HuH-7 (cell line): ENCODE data around the gene C1orf174.

ENCODE experiments used
- DNase-seq: peaks from one replicate; pipeline ENCODE4 v3.0.0; 2011; ENCODE audit warnings: low spot score

C1orf174 gene

DNA sequence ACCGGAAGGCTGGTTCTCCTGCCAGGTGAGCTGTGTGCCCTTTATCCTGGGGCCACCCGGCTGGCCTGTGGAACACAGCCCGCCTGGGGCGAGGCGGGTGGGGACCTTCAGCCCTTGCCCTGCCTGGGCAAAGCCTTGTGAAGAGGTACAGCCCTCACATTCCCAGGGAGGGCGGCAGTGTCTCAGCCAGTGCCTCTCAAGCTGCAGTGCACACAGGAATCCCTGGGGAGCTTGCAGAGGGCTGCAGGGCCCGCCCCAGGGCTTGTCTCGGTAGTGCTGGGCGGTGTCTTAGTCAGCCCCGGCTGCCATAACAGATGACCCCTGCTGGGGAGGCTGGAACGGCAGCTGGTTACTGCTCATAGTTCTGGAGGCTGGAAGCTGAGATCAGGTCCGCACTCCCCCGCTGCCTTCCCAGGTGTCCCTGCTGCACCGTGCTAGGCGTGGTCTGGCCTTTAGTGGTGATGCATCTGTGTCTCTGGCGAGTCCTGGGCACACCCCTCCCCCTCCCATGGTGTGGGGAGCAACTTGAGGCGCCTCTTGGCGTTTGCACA is 30.2 kb downstream of the C1orf174 start:
- peak; percentile 38 for DNase-seq

DNA sequence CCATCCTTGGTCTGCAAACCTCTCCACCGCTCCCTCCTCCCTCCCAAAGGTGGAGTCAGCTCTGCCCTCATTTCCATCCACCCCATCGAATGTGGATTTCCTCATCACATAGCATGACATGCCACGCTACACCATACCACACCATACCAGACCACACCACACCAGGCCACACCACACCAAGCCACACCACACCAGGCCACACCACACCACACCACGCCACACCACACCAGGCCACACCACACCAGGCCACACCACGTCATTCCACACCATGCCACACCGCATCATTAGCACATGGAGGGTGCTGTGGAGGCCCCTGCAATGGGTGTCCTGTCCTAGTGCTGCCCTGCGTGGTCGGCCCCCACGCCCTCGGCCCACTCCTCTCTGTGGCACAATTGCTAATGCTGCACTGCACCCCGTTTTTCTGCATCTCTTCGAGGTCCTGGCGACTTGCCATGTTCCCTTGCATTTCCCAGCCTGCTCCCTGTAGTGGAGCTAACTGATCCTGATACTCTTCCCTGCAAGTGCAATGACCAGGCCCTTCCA is 31.5 kb downstream of the C1orf174 start:
- no peak for DNase-seq

- no peak for DNase-seq
These were observed 34.4 kb downstream of the C1orf174 start for GRCh38 chr1:3865606-3866160.

DNA sequence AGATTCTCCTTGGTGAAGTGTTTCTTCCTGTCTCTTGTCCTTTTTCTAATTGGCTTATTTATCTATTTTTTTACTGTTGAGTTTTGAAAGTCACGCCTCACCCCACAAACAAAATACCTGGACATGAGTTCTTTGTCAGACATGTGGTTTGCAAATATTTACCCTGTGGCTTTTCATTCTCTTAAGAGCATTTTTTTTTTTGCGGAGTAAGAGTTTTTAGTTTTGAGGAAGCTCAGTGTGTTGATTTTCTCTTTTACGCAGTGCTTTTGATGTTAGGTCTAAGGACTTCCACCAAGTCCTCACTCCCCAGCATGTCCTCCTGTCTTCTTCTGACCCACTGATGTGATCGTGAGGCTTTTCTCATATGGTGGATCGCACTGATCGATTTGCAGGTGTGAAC is 35.2 kb downstream of the C1orf174 start:
- DNase-seq, result no peak

DNA sequence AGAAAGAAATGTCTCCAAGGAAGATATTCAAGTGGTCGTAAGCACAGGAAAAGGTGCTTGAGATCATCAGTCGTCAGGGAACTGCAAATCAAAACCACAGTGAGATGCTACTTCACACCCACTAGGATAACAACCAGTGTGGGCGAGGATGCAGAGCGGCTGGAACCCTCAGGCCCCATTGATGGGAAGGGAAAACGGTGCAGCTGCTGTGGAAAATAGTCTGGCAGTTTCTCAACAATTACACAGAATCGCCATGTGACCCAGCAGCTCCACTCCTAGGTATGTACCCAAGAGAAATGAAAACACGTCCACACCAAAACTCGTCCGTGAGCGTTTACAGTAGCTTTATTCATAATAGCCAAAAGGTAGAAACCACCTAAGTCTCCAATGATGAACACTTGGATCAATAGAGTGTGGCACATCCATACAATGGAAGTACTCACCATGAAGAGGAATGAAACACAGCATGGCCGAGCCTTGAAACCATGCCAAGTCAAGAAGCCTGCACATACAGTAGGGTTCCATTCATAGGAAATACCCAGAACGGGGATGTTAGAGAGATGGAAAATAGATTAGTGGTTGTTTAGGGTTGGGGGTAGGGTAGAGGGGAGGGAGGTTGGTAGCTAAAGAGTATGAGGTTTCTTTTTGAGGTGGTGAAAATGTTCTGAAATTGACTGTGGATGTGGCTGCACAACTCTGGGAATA is 36.7 kb downstream of the C1orf174 start:
- no peak for DNase-seq

GRCh38 chr1:3858231-3858981 is 41.7 kb downstream of the C1orf174 start:
- peak; percentile 32 for DNase-seq

- peak; percentile 21 for DNase-seq
These were observed 42.3 kb downstream of the C1orf174 start for GRCh38 chr1:3857791-3858129.

- peak; percentile 99 for DNase-seq
These were observed 42.9 kb downstream of the C1orf174 start, which contains the start of the genes CEP104 and DFFB for GRCh38 chr1:3856923-3857790. Gene CEP104, minus strand, starts transcription at chr1:3857211. Its CDS starts 4,804 bp downstream, at chr1:3852407. Gene DFFB, plus strand, starts transcription at chr1:3857476. Its CDS starts 128 bp downstream, at chr1:3857604.

- no peak for DNase-seq
These were observed 47.2 kb downstream of the C1orf174 start for GRCh38 chr1:3852711-3853485.

- DNase-seq, result no peak
These were observed 48.0 kb downstream of the C1orf174 start for GRCh38 chr1:3852091-3852490.

GRCh38 chr1:3851292-3851691 is 48.8 kb downstream of the C1orf174 start:
- DNase-seq, result no peak

- DNase-seq, result no peak
These were observed 49.2 kb downstream of the C1orf174 start for GRCh38 chr1:3850857-3851256.

DNA sequence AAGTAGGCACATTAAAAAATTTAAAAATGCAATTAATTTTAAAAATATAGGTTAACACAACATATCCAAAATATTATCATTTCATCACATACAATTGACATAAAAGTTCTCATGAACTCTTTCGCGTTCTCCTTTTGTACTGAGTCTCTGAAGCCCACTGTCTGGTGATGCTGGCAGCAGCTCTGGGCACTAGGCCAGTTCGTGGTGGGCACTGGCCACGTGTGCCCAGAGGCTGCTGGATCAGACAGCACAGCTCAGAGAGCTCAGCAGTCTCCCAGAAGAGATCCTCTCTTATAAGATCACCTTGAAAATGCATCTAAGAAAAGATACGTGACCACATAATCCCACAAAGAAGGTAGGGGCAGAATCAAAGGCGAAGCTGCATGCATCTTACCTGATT is 53.0 kb downstream of the C1orf174 start:
- DNase-seq, result no peak

DNA sequence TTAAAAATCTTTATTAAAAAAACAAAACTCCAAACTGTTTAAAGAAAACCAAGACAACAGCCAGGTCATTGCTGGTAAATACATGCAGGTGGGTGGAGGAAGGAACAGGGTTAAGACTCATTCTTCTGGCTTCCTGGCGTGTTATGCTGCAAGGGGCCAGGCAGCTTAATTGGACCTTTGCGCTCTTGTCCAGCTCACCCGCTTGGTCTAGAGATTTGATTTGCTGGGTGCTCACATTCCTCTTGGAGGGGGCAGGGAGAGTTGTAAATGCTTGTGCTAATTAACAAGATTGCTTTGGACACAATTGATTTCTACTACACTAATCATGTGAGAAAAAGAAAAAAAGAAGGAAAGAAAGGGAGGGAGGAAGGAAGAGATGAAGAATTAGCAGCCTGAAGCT is 53.5 kb downstream of the C1orf174 start:
- DNase-seq, result no peak

GRCh38 chr1:3842912-3843311 is 57.2 kb downstream of the C1orf174 start:
- no peak for DNase-seq

DNA sequence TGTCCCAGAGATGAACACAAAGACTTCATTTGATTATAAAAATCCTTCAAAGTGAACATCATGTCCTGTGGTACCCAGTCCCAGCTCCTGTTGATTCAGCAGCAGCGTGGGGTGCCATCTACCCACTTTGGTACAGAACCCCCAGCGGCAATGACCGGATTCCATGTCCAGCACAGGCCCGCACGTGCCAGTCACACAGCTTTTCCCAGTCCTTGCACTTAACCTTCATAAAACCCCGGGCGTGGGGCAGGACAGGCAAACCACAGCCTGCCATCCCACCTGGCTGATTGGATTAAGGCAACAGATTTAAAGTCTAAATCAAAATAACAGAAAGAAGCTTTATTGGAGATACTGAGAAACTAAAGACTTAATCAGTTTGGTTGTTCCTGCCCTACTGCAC is 58.6 kb downstream of the C1orf174 start:
- DNase-seq, result no peak
